DMS114 treated with DMSO at 0.1 percent for 48 hours (cell line): ENCODE data around the gene TMEM185B.
A peak's percentile ranks its signal among the peaks of the same experiment; 100 is the strongest.
"Not testable (repeated sequence)": the region's sequence is repeated elsewhere in the genome, so short reads cannot be mapped to it uniquely, and the experiment has no call there.

Experiments
- DNase-seq: peaks from one replicate; lab custom pipeline; 2025; ENCODE audit not compliant: unreplicated experiment; lab: John Stamatoyannopoulos, UW

TMEM185B gene

GRCh38 chr2:120223034-120223912 is at the start of gene TMEM185B:
Gene TMEM185B (minus strand): TSS chr2:120223400. CDS start chr2:120222976, 424 bp downstream.
- peak; percentile 19 for DNase-seq

GRCh38 chr2:120271711-120272379 is 48.6 kb upstream of the TMEM185B start:
- no peak for DNase-seq

- no peak for DNase-seq
Observed at GRCh38 chr2:120269816-120270215, 46.6 kb upstream of the TMEM185B start.

GRCh38 chr2:120269076-120269744 is 46.0 kb upstream of the TMEM185B start:
- no peak for DNase-seq

- DNase-seq, result no peak
Observed at GRCh38 chr2:120267348-120267747, 44.1 kb upstream of the TMEM185B start.

- DNase-seq, result no peak
Observed at GRCh38 chr2:120265006-120265405, 41.8 kb upstream of the TMEM185B start.

- no peak for DNase-seq
Observed at GRCh38 chr2:120262761-120263428, 39.7 kb upstream of the TMEM185B start.

- no peak for DNase-seq
Observed at GRCh38 chr2:120262150-120262549, 39.0 kb upstream of the TMEM185B start.

- no peak for DNase-seq
Observed at GRCh38 chr2:120261387-120262006, 38.3 kb upstream of the TMEM185B start.

GRCh38 chr2:120260736-120261135 is 37.5 kb upstream of the TMEM185B start:
- no peak for DNase-seq

GRCh38 chr2:120259939-120260338 is 36.7 kb upstream of the TMEM185B start:
- not testable (repeated sequence) for DNase-seq

- DNase-seq, result no peak
Observed at GRCh38 chr2:120258196-120258595, 35.0 kb upstream of the TMEM185B start.

GRCh38 chr2:120257522-120257921 is 34.3 kb upstream of the TMEM185B start:
- DNase-seq, result no peak

- DNase-seq, result no peak
Observed at GRCh38 chr2:120256651-120257000, 33.4 kb upstream of the TMEM185B start.

GRCh38 chr2:120255986-120256650 is 32.9 kb upstream of the TMEM185B start:
- no peak for DNase-seq

- DNase-seq, result no peak
Observed at GRCh38 chr2:120255071-120255470, 31.9 kb upstream of the TMEM185B start.

GRCh38 chr2:120254178-120254577 is 31.0 kb upstream of the TMEM185B start:
- no peak for DNase-seq

GRCh38 chr2:120253021-120253882 is 30.1 kb upstream of the TMEM185B start:
- peak; percentile 28 for DNase-seq
